ENCODE measurements around the gene LRCH3.

Gene LRCH3

GRCh38 chr3:197892162-197892561 lies 101.1 kb downstream of the LRCH3 start:
- no peak for DNase-seq (ENCODE audit: low spot score)
- in situ Hi-C loops (cut with MboI; ENCODE audit: low sequenced_read_pairs, unreplicated experiment) = no loop called here
- no peak for TF ChIP-seq CTCF (IDR thresholded peaks at IDR 0.05; ENCODE audit: borderline replicate concordance, control extremely low read depth, extremely low read depth, insufficient read depth, missing control alignments)

- in situ Hi-C loops (cut with MboI; ENCODE audit: low sequenced_read_pairs, unreplicated experiment) = no loop called here
- DNase-seq (ENCODE audit: low spot score) = no peak
- TF ChIP-seq CTCF (IDR thresholded peaks at IDR 0.05; ENCODE audit: borderline replicate concordance, control extremely low read depth, extremely low read depth, insufficient read depth, missing control alignments) = no peak
Observed at GRCh38 chr3:197896421-197896820, 105.4 kb downstream of the LRCH3 start.

- no peak for TF ChIP-seq CTCF (IDR thresholded peaks at IDR 0.05; ENCODE audit: borderline replicate concordance, control extremely low read depth, extremely low read depth, insufficient read depth, missing control alignments)
- in situ Hi-C loops (cut with MboI; ENCODE audit: low sequenced_read_pairs, unreplicated experiment) = no loop called here
Observed at GRCh38 chr3:197899833-197900478, 108.9 kb downstream of the LRCH3 start.

GRCh38 chr3:197901626-197902025 lies 110.6 kb downstream of the LRCH3 start:
- no peak for TF ChIP-seq CTCF (IDR thresholded peaks at IDR 0.05; ENCODE audit: borderline replicate concordance, control extremely low read depth, extremely low read depth, insufficient read depth, missing control alignments)
- DNase-seq (ENCODE audit: low spot score) = no peak
- in situ Hi-C loops (cut with MboI; ENCODE audit: low sequenced_read_pairs, unreplicated experiment) = no loop called here

More at GRCh38 chr3:197899833-197900478, 108.9 kb downstream of the LRCH3 start:
- no peak for DNase-seq (ENCODE audit: low spot score)

GRCh38 chr3:197906023-197906849 lies 115.2 kb downstream of the LRCH3 start:
- in situ Hi-C loops (cut with MboI; ENCODE audit: low sequenced_read_pairs, unreplicated experiment) = no loop called here
- peak; percentile 80 for DNase-seq (ENCODE audit: low spot score)
- peak; percentile 94 for TF ChIP-seq CTCF (IDR thresholded peaks at IDR 0.05; ENCODE audit: borderline replicate concordance, control extremely low read depth, extremely low read depth, insufficient read depth, missing control alignments)

- no peak for DNase-seq (ENCODE audit: low spot score)
- in situ Hi-C loops (cut with MboI; ENCODE audit: low sequenced_read_pairs, unreplicated experiment) = no loop called here
- TF ChIP-seq CTCF (IDR thresholded peaks at IDR 0.05; ENCODE audit: borderline replicate concordance, control extremely low read depth, extremely low read depth, insufficient read depth, missing control alignments) = no peak
Observed at GRCh38 chr3:197906850-197907187, 115.8 kb downstream of the LRCH3 start.

All from GM13976 (cell line).